Natural killer cell (primary cell): ENCODE data around the gene SPSB4. TPM values are rescaled to one million over a fixed set of nuclear protein-coding genes. Genes with fewer than 3 reads are reported as not detected.

Experiments
- ATAC-seq, 3 donors: fragments of 150-1000 bp in 2 of 3; fragments of 200-7000 bp in 1 of 3; cut with Tn5 transposase; 1 replicate in 1 of 3; 2 replicates in 2 of 3; pipeline ENCODE4 v1.10.0; 2021; ENCODE audit warnings: mild to moderate bottlenecking in 2 of 3, moderate library complexity in 2 of 3
- DNase-seq, 2 donors: peaks; one replicate each; pipeline versions ENCODE4 v3.0.0 to v3.0.0-alpha.2; 2013 to 2021; ENCODE audit warnings: mixed read lengths in 1 of 2
- H3K27ac ChIP-seq: one replicate; pipeline ENCODE4 v1.5.1; 2013; ENCODE audit warnings: mild to moderate bottlenecking, low read length
- H3K27me3 ChIP-seq: one replicate; pipeline ENCODE4 v1.6.1; 2013; ENCODE audit warnings: low read length; ENCODE audit not compliant: control insufficient read depth, insufficient read depth
- H3K36me3 ChIP-seq: one replicate; pipeline ENCODE4 v1.6.1; 2013; ENCODE audit warnings: low read length; ENCODE audit not compliant: control insufficient read depth, insufficient read depth
- H3K4me1 ChIP-seq: one replicate; pipeline ENCODE4 v1.6.1; 2013; ENCODE audit warnings: low read length; ENCODE audit not compliant: control insufficient read depth, insufficient read depth
- H3K4me3 ChIP-seq: one replicate; pipeline ENCODE4 v1.5.1; 2013; ENCODE audit warnings: low read length
- H3K9me3 ChIP-seq: one replicate; pipeline ENCODE4 v1.6.1; 2013; ENCODE audit warnings: low read length; ENCODE audit not compliant: control insufficient read depth, insufficient read depth
- H3K27ac Mint-ChIP-seq, 2 donors: one replicate each; pipeline ENCODE4 v1.8.0; 2022; ENCODE audit warnings: mild to moderate bottlenecking in 2 of 2, mixed read lengths in 2 of 2, moderate library complexity in 1 of 2
- H3K27me3 Mint-ChIP-seq, 2 donors: one replicate each; pipeline ENCODE4 v1.8.0; 2022; ENCODE audit warnings: low read depth in 2 of 2, mixed read lengths in 2 of 2
- H3K36me3 Mint-ChIP-seq: one replicate; pipeline ENCODE4 v1.8.0; 2022; ENCODE audit warnings: mixed read lengths
- H3K4me1 Mint-ChIP-seq, 2 donors: one replicate each; pipeline ENCODE4 v1.8.0; 2022; ENCODE audit warnings: mixed read lengths in 2 of 2
- H3K4me3 Mint-ChIP-seq: one replicate; pipeline ENCODE4 v1.8.0; 2022; ENCODE audit warnings: mild to moderate bottlenecking, moderate library complexity, mixed read lengths
- H3K9me3 Mint-ChIP-seq, 2 donors: one replicate each; pipeline ENCODE4 v1.8.0; 2022; ENCODE audit warnings: mixed read lengths in 2 of 2
- WGBS: methylation state at CpG from one replicate; pipeline ENCODE4 v1.1.7; 2013; ENCODE audit warnings: missing lambda C conversion rate; ENCODE audit not compliant: insufficient coverage; 5-methylcytosine and 5-hydroxymethylcytosine counted together
- intact Hi-C: fragments of 100-400 bp; cut with micrococcal nuclease; formaldehyde crosslinking; loops from one replicate; pipeline ENCODE4 v1.14.2; 2022
- total RNA-seq, 4 donors: library from RNA; stranded (reverse); fragments of 120-200 nt in 1 of 4; gene quantifications; one replicate each; pipeline versions ENCODE4 v1.2.3 to v1.2.4, GENCODE V29; 2013 to 2022
- TF ChIP-seq, protein P1 (sequence below): fragments of 200-600 bp; IDR thresholded peaks from one replicate; pipeline ENCODE4 v1.8.0; 2022; ENCODE audit warnings: antibody characterized with exemption

Gene SPSB4
- total RNA-seq, 3 donors from 2014 or later (not counting 1 experiment from before 2014, with no cell fraction given) = not detected

DNA sequence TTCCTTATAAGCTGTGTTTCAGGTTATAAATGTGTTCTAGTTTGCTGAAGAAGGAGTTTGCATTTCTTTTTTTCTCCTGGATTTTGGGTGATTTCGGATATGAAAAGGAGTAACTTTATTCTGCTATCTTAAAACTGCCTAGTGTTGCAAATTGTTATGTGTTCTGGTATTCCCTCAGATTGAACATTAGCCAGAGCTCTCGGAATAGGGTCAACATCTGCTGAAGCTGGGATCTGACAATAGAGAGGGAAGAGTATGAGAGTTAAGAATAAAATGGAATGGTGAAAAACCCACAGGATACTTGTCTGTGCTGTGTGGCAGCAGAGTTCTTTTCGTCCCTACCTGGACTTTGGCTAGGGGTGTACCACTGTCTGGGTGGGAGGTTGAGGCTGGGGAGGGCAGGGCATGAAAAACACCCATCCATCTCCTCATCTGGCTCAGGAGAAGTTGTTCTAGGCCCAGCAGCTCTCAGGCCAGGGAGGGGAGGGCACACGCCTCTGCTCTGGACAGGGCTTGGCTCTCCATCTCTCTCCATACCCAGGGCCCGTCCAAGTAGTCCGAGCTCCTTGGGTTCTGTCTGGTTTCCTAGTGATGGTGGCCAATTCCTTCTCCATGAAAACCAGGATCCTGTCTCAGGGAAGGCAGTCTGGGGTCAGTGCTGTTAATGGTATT is 13.2 kb downstream of the SPSB4 start:
- WGBS = 96% methylated on average over 6 of the region's 6 CpGs
- peak overlapping the region; percentile 3 to 56 for H3K27ac Mint-ChIP-seq
- H3K9me3 Mint-ChIP-seq = no peaks in the 10 kb centered on the region

DNA sequence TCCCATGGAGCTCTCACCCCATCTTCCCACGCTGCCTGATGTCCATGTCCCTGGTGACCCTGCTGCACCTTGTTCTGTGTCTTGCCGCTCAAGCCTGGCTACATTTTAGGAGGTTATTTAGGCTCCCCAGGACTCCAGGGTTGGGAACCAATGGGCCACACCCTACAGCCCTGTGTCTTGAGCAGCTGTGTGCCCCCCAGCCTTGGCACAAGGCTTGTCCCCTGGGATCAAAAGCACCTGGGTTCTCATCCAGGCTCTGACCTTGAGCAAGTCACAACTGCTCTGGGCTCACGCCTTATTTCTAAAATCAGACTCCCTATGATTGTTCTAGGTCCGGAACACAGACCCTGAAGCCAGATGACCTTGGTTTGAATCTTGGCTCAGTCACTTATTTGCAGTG is 14.1 kb downstream of the SPSB4 start:
- intact Hi-C loops = no loop called here
- 92% methylated on average over 4 of the region's 4 CpGs for WGBS
- H3K4me1 ChIP-seq = peaks cover 12% of the 10 kb centered on the region
- no peak overlapping the region for H3K4me3 ChIP-seq
- ATAC-seq = no peak
- H3K4me3 Mint-ChIP-seq = no peak overlapping the region
- H3K36me3 ChIP-seq = no peaks in the 10 kb centered on the region
- no peak for DNase-seq
- peaks cover 4% of the 10 kb centered on the region for H3K9me3 ChIP-seq
- H3K4me1 Mint-ChIP-seq = peaks cover 22 to 27% of the 10 kb centered on the region in 2 donors
- no peaks in the 10 kb centered on the region for H3K9me3 Mint-ChIP-seq
- TF ChIP-seq, protein P1, sequence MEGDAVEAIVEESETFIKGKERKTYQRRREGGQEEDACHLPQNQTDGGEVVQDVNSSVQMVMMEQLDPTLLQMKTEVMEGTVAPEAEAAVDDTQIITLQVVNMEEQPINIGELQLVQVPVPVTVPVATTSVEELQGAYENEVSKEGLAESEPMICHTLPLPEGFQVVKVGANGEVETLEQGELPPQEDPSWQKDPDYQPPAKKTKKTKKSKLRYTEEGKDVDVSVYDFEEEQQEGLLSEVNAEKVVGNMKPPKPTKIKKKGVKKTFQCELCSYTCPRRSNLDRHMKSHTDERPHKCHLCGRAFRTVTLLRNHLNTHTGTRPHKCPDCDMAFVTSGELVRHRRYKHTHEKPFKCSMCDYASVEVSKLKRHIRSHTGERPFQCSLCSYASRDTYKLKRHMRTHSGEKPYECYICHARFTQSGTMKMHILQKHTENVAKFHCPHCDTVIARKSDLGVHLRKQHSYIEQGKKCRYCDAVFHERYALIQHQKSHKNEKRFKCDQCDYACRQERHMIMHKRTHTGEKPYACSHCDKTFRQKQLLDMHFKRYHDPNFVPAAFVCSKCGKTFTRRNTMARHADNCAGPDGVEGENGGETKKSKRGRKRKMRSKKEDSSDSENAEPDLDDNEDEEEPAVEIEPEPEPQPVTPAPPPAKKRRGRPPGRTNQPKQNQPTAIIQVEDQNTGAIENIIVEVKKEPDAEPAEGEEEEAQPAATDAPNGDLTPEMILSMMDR = no peak
- no peaks in the 10 kb centered on the region for H3K27me3 Mint-ChIP-seq
- H3K36me3 Mint-ChIP-seq = no peaks in the 10 kb centered on the region
- H3K27me3 ChIP-seq = no peaks in the 10 kb centered on the region
- H3K27ac Mint-ChIP-seq = no peak overlapping the region
- H3K27ac ChIP-seq = no peak overlapping the region

More for the DNA sequence above, 13.2 kb downstream of the SPSB4 start:
- H3K9me3 ChIP-seq = peaks cover 5% of the 10 kb centered on the region
- TF ChIP-seq, protein P1 = no peak
- peaks cover 12% of the 10 kb centered on the region for H3K4me1 ChIP-seq
- H3K27me3 ChIP-seq = no peaks in the 10 kb centered on the region
- Mint-ChIP-seq H3K27me3 (no peaks in the 10 kb centered on the region), H3K36me3 (no peaks in the 10 kb centered on the region), H3K4me3 (peak overlapping the region; percentile 57), H3K4me1 (peaks cover 25 to 31% of the 10 kb centered on the region in 2 donors)
- ATAC-seq = no peak
- intact Hi-C loops = no loop called here
- H3K27ac ChIP-seq = no peak overlapping the region
- no peak overlapping the region for H3K4me3 ChIP-seq
- no peaks in the 10 kb centered on the region for H3K36me3 ChIP-seq
- no peak for DNase-seq

DNA sequence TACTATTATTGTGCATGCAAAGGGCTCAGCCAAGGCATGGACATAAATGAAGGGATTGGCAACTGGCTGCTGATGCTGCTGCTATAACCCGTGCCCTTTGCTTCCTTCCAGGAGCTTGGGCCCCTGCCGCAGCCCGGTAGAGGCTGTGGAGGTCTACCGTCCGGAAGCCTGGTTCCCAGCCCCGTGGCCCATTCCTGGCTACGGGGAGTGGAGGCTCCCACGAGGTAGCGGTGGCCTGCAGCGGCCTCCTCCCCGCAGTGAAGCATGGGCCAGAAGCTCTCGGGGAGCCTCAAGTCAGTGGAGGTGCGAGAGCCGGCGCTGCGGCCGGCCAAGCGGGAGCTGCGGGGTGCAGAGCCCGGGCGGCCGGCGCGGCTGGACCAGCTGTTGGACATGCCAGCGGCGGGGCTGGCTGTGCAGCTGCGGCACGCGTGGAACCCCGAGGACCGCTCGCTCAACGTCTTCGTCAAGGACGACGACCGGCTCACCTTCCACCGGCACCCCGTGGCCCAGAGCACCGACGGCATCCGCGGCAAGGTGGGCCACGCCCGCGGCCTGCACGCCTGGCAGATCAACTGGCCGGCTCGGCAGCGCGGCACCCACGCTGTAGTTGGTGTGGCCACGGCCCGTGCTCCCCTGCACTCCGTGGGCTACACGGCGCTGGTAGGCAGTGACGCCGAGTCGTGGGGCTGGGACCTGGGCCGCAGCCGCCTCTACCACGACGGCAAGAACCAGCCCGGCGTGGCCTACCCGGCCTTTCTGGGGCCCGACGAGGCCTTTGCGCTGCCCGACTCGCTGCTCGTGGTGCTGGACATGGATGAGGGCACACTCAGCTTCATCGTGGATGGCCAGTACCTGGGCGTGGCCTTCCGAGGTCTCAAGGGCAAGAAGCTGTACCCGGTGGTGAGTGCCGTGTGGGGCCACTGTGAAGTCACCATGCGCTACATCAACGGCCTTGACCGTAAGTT is 15.0 kb downstream of the SPSB4 start:
- Mint-ChIP-seq H3K9me3 (no peaks in the 10 kb centered on the region), H3K4me3 (no peak overlapping the region), H3K27me3 (no peaks in the 10 kb centered on the region), H3K4me1 (peaks cover 20 to 23% of the 10 kb centered on the region in 2 donors), H3K27ac (no peak overlapping the region), H3K36me3 (no peaks in the 10 kb centered on the region)
- Histone ChIP-seq H3K4me3 (no peak overlapping the region), H3K27me3 (no peaks in the 10 kb centered on the region), H3K4me1 (peaks cover 12% of the 10 kb centered on the region), H3K9me3 (peaks cover 4% of the 10 kb centered on the region), H3K27ac (no peak overlapping the region), H3K36me3 (no peaks in the 10 kb centered on the region)
- WGBS = 98% methylated on average over 81 of the region's 81 CpGs
- DNase-seq (no peak), ATAC-seq (no peak)
- intact Hi-C loops = no loop called here
- TF ChIP-seq, protein P1 = no peak
